IPS-NIHi7 (cell line): ENCODE data around the gene IL15.
"Not testable (repeated sequence)": the region's sequence is repeated elsewhere in the genome, so short reads cannot be mapped to it uniquely, and the experiment has no call there.

Experiments used
- DNase-seq: peaks from one replicate; pipeline ENCODE4 v3.0.0; 2012; ENCODE audit warnings: mixed read lengths; ENCODE audit errors: extremely low spot score

IL15 gene

DNA sequence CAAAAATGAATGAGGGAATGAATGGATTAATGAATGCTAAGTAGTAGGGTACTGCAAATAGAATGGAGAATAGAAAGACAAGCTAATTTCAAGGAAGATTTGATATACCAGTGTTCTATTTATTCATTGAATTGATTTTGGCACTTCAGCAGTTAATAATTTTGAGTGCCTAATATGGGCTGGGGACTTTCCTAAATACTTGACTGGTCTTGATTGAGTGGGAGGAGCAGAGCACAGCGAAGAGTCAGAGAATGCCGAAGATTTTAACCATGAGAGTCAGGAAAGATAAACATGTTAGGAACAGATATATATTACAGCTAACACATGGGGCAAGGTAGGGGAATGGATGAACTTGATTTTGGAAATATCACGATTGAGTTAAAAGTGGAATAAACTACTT lies 10.6 kb downstream of the IL15 start:
- DNase-seq: no peak

GRCh38 chr4:141647966-141648365 lies 11.6 kb downstream of the IL15 start:
- DNase-seq: no peak

DNA sequence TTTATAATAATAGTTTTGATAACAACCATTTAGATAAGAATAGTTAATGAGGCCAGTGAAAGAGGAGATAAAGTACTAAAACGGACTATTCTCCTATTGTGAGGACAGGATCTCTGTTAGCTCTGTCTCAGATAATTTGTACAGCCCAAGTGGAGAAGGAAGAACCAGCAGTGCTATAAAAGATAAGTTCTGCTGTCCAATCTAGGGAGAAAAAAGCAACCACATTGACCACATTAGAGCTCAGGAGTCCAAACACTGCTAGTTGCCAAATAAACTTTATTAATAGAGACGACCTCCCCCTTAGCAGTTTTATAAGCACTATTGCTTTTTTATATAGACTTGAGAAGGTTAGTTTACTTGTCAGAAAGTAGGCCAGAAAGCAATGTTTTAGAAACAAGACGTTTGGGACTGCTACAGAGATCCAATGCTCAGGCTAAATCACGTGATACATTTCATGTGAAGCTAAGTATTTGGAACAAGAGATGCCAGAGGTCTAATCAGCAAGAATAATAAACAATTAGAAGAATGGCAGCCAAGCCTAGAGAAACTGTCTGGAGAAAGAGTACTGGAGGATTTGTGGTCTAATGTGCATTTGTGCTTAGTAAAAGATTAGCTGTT lies 15.9 kb downstream of the IL15 start:
- no peak for DNase-seq

GRCh38 chr4:141654098-141654497 lies 17.7 kb downstream of the IL15 start:
- peak; percentile 43 for DNase-seq

GRCh38 chr4:141656031-141656430 lies 19.6 kb downstream of the IL15 start:
- no peak for DNase-seq

GRCh38 chr4:141657550-141658250 lies 21.3 kb downstream of the IL15 start:
- DNase-seq: no peak

DNA sequence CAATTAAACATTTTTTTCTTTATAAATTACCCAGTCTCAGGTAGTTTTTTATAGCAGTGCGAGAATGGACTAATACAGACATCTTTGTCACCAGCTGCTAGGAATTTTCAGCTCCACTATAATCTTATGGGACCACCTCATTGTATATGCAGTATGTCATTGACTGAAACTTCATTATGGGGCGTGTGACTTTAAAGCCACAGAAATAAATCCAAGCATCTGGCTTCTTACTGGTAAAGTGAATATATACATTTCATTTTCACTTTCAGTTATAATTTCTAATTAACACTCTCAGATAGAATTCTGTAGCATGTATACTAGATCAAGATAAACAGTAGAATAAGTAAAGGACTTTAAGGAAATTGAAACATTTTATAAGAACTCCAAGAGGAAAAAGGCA lies 21.9 kb downstream of the IL15 start:
- no peak for DNase-seq

DNA sequence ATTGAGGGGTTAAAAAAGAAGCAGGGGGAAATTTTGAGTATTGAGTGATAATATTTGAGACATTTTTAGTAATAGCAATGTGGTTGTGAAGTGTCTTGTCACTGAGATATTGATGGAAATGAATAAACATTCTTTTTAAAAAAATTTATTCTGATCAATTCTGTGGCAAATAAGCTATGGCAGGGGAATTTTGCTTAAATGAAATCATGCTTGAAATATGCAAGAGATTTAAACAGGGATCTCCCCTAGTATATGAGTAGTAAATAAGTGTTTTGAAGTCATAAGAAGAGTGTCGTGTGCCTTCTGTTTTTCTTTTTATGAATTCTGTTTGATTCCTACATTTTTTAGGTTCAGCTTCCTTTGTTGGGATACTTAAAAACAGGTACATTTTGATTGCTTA lies 23.2 kb downstream of the IL15 start:
- DNase-seq: no peak

GRCh38 chr4:141660880-141661279 lies 24.5 kb downstream of the IL15 start:
- DNase-seq: no peak

GRCh38 chr4:141668200-141668910 lies 32.0 kb downstream of the IL15 start:
- DNase-seq: no peak

GRCh38 chr4:141669501-141669900 lies 33.1 kb downstream of the IL15 start:
- DNase-seq: no peak

- DNase-seq: no peak
These were observed 39.0 kb downstream of the IL15 start for GRCh38 chr4:141675384-141675783.

DNA sequence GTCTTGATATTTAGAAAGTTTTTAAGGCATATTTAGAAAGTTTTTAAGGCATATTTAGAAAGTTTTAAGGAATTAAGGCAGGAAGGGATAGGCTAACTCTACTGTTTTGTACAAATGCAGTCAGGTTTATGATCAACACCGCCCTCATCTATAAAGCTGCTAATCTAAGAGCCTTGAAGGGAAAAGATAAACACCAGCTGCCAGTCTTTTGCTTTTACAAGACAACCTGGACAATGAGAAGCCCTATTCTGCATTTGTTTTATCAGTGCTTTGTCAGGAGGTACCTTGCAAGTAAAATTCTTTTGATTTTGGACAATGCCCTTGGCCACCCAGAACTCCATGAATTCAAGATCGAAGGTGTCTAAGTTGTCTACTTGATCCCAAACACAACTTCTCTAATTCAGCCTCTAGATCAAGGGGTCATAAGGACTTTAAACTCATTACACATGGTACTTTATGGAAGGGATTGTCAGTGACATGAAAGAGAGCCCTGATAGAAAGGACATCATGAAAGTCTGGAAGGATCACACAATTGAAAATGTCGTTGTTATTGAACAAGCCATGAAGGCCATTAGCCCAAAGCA lies 39.8 kb downstream of the IL15 start:
- no peak for DNase-seq

- DNase-seq: no peak
These were observed 43.7 kb downstream of the IL15 start for GRCh38 chr4:141680060-141680459.

DNA sequence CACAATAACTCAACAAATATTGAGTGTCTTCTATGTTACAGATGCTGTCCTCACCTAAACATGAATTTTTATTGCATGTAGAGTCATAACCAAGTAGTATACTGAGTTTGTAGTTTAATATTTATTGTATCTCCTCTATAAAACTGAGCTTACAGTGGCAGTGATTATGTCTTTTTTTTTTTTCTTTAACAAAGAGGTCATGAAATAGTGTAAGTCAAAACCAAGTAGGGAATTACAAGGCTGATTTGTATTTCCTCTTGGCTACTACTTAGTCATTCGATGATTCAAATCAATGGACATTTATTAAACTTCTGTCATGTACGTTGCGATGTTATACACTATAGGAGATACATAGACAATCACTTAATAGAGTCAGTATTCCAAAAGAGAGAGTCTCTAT lies 48.4 kb downstream of the IL15 start:
- no peak for DNase-seq

- DNase-seq: no peak
These were observed 49.9 kb downstream of the IL15 start for GRCh38 chr4:141686146-141686775.

GRCh38 chr4:141686879-141687278 lies 50.5 kb downstream of the IL15 start:
- no peak for DNase-seq

DNA sequence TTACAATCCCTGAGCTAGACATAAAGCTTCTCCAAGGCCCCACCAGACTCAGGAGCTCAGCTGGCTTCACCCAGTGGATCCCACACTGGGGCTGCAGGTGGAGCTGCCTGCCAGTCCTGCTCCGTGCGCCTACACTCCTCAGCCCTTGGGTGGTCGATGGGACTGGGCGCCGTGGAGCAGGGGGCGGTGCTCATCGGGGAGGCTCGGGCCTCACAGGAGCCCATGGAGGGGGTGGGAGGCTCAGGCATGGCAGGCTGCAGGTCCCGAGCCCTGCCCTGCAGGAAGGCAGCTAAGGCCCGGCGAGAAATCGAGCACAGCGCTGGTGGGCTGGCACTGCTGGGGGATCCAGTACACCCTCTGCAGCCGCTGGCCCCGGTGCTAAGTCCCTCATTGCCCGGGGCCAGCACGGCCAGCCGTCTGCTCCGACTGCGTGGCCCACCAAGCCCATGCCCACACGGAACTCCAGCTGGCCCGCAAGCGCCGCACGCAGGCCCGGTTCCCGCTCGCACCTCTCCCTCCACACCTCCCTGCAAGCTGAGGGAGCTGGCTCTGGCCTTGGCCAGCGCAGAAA lies 53.4 kb downstream of the IL15 start:
- DNase-seq: not testable (repeated sequence)

- DNase-seq: not testable (repeated sequence)
These were observed 54.9 kb downstream of the IL15 start for GRCh38 chr4:141691247-141691646.

DNA sequence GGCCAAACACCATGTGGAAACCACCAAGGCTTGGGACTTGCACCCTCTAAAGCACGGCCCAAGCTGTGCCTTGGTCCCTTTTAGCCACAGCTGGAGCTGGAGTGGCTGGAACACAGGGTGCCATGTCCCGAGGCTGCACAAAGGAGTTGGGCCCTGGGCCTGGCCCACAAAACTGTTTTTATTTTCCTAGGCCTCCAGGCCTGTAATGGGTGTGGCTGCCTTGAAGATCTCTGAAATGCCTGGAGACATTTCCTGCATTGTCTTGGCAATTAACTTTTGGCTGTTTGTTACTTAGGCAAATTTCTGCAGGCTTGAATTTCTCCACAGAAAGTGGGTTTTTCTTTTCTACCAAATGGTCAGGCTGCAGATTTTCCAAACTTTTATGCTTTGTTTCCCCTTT lies 55.7 kb downstream of the IL15 start:
- DNase-seq: no peak

GRCh38 chr4:141697116-141697515 lies 60.7 kb downstream of the IL15 start:
- DNase-seq: no peak
